Smooth muscle cell (in vitro differentiated cells): ENCODE data around the gene RALBP1. TPM values are rescaled to one million over a fixed set of nuclear protein-coding genes. Genes with fewer than 3 reads are reported as not detected.
"Not testable (repeated sequence)": the region's sequence is repeated elsewhere in the genome, so short reads cannot be mapped to it uniquely, and the experiment has no call there.

Experiments used
- DNase-seq: peaks from one replicate; lab custom pipeline; 2025; ENCODE audit not compliant: unreplicated experiment; lab: John Stamatoyannopoulos, UW
- H2AFZ ChIP-seq: fragments of 200-600 bp; sonication (generic); 2 replicates; pipeline ENCODE4 v1.6.0; 2016; ENCODE audit warnings: antibody characterized with exemption, low read depth, mild to moderate bottlenecking
- H3F3A ChIP-seq: fragments of 200-600 bp; sonication (generic); 2 replicates; pipeline ENCODE4 v1.6.0; 2017; ENCODE audit warnings: antibody characterized with exemption, low read depth
- H3K27ac ChIP-seq: fragments of 200-600 bp; sonication (generic); 2 replicates; pipeline ENCODE4 v1.5.1; 2016; ENCODE audit warnings: low read depth, mild to moderate bottlenecking
- H3K27me3 ChIP-seq: fragments of 200-600 bp; sonication (generic); 2 replicates; pipeline ENCODE4 v1.6.1; 2016; ENCODE audit warnings: low read depth, mild to moderate bottlenecking
- H3K36me3 ChIP-seq: fragments of 200-600 bp; sonication (generic); 2 replicates; pipeline ENCODE4 v1.5.1; 2016; ENCODE audit warnings: low read depth
- H3K4me1 ChIP-seq: fragments of 200-600 bp; sonication (generic); 2 replicates; pipeline ENCODE4 v1.5.1; 2016; ENCODE audit warnings: low read depth
- H3K4me2 ChIP-seq: fragments of 200-600 bp; sonication (generic); 2 replicates; pipeline ENCODE4 v1.6.0; 2016; ENCODE audit warnings: mild to moderate bottlenecking
- H3K4me3 ChIP-seq: fragments of 200-600 bp; sonication (generic); 2 replicates; pipeline ENCODE4 v1.5.1; 2016; ENCODE audit warnings: mild to moderate bottlenecking
- H3K79me2 ChIP-seq: fragments of 200-600 bp; sonication (generic); 2 replicates; pipeline ENCODE4 v1.6.0; 2016; ENCODE audit warnings: low read depth, mild to moderate bottlenecking
- H3K9ac ChIP-seq: fragments of 200-600 bp; sonication (generic); 2 replicates; pipeline ENCODE4 v1.6.0; 2016; ENCODE audit warnings: low read depth
- H3K9me3 ChIP-seq: fragments of 200-600 bp; sonication (generic); replicated peaks from 2 replicates; pipeline ENCODE4 v1.5.1; 2016; ENCODE audit warnings: low read depth
- H4K20me1 ChIP-seq: fragments of 200-600 bp; sonication (generic); 2 replicates; pipeline ENCODE4 v1.6.0; 2016; ENCODE audit warnings: low read depth
- WGBS: methylation state at CpG from one replicate; pipeline ENCODE4 v1.1.7; 2016; ENCODE audit warnings: low lambda C conversion rate; 5-methylcytosine and 5-hydroxymethylcytosine counted together
- polyA plus RNA-seq: library from polyadenylated mRNA; unstranded; fragments of >200 nt; fragmentation: Nextera tagmentation; extraction: Ambion mirVana; gene quantifications from 2 replicates; pipeline ENCODE4 v1.2.1, GENCODE V29; 2016
- total RNA-seq: library from RNA; depleted of rRNA; stranded (reverse); fragments of >200 nt; gene quantifications from 2 replicates; pipeline ENCODE4 v1.2.3, GENCODE V29; 2014
- TF ChIP-seq, protein P1 (sequence below): fragments of 200-600 bp; sonication (generic); IDR thresholded peaks from 2 replicates; pipeline ENCODE4 v1.5.1; 2017; ENCODE audit warnings: borderline replicate concordance, mild to moderate bottlenecking, antibody characterized with exemption; ENCODE audit not compliant: insufficient read depth, poor library complexity, severe bottlenecking

Gene RALBP1
- total and polyA plus RNA-seq, 2 experiments from 2014 or later = 33.3 to 33.6 TPM

DNA sequence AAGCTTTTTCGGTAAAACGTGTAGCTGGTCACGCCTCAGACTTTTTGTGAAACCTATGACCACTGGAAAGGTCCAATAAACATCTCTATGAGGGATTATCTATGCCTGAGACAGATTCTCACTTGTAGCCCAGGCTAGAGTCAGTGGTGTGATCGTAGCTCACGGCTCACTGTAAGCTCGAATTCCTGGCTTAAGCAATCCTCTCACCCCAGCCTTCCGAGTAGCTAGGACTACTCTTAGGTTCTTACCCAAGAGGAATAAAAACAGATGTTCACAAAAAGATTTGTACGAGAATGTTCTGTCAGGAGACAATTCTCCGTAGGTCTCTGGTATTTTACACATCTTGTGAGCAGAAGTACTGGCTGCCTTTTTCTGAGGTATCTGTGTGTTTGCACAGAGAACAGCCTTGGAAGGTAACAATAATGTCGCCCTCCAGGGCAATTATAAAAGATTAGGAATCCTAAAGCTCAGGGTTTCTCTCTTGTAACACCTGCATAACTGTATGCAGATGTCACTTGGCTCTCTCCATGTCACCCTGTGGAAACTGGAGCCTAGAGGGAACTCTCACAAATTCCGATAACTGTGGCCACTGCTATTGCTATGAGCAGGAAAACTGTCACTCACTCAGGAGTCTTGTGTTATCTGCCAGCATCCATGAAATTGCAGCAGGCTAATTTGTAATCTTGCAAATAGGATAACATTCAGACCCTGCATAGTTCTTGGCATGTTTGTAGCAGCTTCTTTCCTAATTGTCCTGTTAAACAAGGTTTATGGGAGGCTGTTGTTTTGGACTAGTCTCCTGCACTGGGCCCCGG is 25.5 kb upstream of the RALBP1 start:
- no peaks in the 10 kb centered on the region for H3K36me3 ChIP-seq
- no peaks in the 10 kb centered on the region for H4K20me1 ChIP-seq
- no peak for DNase-seq
- no peaks in the 10 kb centered on the region for H3K9me3 ChIP-seq
- H3K79me2 ChIP-seq = no peaks in the 10 kb centered on the region
- 59% methylated on average over 12 of the region's 12 CpGs for WGBS
- no peaks in the 10 kb centered on the region for H3K27me3 ChIP-seq
- no peak overlapping the region for H3K27ac ChIP-seq
- H3K4me1 ChIP-seq = peaks cover 20% of the 10 kb centered on the region
- TF ChIP-seq, protein P1, sequence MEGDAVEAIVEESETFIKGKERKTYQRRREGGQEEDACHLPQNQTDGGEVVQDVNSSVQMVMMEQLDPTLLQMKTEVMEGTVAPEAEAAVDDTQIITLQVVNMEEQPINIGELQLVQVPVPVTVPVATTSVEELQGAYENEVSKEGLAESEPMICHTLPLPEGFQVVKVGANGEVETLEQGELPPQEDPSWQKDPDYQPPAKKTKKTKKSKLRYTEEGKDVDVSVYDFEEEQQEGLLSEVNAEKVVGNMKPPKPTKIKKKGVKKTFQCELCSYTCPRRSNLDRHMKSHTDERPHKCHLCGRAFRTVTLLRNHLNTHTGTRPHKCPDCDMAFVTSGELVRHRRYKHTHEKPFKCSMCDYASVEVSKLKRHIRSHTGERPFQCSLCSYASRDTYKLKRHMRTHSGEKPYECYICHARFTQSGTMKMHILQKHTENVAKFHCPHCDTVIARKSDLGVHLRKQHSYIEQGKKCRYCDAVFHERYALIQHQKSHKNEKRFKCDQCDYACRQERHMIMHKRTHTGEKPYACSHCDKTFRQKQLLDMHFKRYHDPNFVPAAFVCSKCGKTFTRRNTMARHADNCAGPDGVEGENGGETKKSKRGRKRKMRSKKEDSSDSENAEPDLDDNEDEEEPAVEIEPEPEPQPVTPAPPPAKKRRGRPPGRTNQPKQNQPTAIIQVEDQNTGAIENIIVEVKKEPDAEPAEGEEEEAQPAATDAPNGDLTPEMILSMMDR = no peak
- H3F3A ChIP-seq = peaks cover 8% of the 10 kb centered on the region
- H3K9ac ChIP-seq = no peak overlapping the region
- no peak overlapping the region for H2AFZ ChIP-seq
- H3K4me3 ChIP-seq = no peak overlapping the region
- H3K4me2 ChIP-seq = no peak overlapping the region

DNA sequence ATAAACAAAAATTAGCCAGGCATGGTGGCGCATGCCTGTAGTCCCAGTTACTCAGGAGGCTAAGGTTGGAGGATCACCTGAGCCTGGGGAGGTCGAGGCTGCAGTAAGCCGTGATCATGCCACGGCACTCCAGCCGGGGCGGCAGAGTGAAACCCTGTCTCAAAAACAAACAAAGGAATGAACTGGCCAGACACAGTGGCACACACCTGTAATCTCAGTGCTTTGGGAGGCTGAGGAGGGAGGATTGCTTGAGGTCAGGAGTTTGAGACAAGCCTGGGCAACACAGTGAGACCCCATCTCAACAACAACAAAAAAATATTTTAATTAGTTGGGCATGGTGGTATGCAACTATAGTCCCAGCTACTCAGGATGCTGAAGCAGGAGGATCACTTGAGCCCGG is 24.4 kb upstream of the RALBP1 start:
- H2AFZ ChIP-seq, H3K9ac ChIP-seq, H3K4me3 ChIP-seq, H3K36me3 ChIP-seq, H3K4me2 ChIP-seq, H3K9me3 ChIP-seq, H3F3A ChIP-seq, H3K27ac ChIP-seq, H3K79me2 ChIP-seq, DNase-seq, H3K27me3 ChIP-seq, H4K20me1 ChIP-seq: not testable (repeated sequence)
- peaks cover 20% of the 10 kb centered on the region for H3K4me1 ChIP-seq
- 97% methylated on average over 7 of the region's 7 CpGs for WGBS

DNA sequence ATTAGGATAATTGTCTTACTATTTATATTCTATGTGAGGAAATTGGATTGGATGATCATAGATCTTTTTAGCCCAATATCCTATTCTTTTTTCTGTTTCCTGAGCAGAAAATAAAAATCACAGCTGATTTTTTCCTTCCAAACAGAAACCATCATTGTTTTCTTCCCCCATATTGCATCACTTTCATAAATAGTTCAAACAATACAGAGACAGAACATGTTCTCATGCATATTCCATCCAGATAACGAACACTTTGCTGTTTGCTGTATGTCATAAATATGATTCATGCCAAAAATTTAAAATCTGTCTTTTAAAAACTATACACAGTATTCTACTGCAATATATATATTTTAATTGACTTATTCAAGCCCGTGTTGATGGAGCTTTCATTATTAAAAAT is 22.0 kb upstream of the RALBP1 start:
- Histone ChIP-seq H3K4me3 (no peak overlapping the region), H3K27me3 (no peaks in the 10 kb centered on the region), H2AFZ (no peak overlapping the region), H3K4me1 (peaks cover 20% of the 10 kb centered on the region), H3K27ac (no peak overlapping the region), H3K79me2 (no peaks in the 10 kb centered on the region), H3K4me2 (no peak overlapping the region), H3K36me3 (no peaks in the 10 kb centered on the region), H3F3A (peaks cover 8% of the 10 kb centered on the region), H4K20me1 (no peaks in the 10 kb centered on the region), H3K9ac (no peak overlapping the region), H3K9me3 (no peaks in the 10 kb centered on the region)
- WGBS = 95% methylated on average over 2 of the region's 2 CpGs
- DNase-seq = no peak
- TF ChIP-seq, protein P1 = no peak

DNA sequence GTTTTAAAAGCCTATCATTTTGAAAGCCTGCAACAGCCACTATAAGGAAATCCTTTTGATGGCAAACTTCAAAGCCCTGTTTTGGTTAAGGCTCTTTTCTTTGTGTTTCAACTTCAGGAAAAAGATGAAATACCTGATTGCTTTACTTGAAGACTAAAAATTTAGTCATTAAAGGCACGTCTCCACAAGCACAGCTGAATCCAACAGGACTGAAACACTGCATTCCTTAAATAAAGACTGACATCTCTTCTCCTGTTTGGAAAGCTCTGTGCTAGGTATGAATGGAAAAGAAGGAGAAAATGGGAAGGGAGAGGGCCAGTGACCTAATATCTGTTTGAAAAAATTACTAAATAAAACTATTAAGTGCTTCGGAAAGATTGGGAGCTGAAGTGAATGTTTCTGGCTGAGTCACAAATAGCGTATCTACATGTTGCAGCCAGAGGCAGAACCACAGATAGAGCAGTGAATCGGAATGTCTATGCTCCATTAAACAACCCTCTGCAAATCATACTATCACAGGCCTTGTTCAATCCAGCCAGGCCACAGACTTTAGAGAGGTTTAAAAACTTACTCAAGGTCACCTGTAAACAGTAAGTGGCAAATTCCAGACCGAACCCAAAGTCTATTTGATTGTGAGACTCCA is 21.1 kb upstream of the RALBP1 start:
- 18% methylated on average over 5 of the region's 5 CpGs for WGBS
- TF ChIP-seq, protein P1 = no peak
- Histone ChIP-seq H3K9me3 (no peaks in the 10 kb centered on the region), H3K27me3 (no peaks in the 10 kb centered on the region), H3K4me2 (peak overlapping the region; percentile 52), H3F3A (peaks cover 8% of the 10 kb centered on the region), H3K36me3 (no peaks in the 10 kb centered on the region), H3K79me2 (no peaks in the 10 kb centered on the region), H3K27ac (peak overlapping the region; percentile 54), H3K4me1 (peaks cover 20% of the 10 kb centered on the region), H3K4me3 (no peak overlapping the region), H4K20me1 (no peaks in the 10 kb centered on the region), H3K9ac (no peak overlapping the region), H2AFZ (peak overlapping the region; percentile 87)
- DNase-seq = no peak
